Umbilical cord (tissue), 2 donors: ENCODE measurements around the gene CDON. TPM values are rescaled to one million over a fixed set of nuclear protein-coding genes. Genes with fewer than 3 reads are reported as not detected.

Experiments
- DNase-seq: peaks from one replicate; pipeline ENCODE4 v3.0.0-alpha.2; 2015; ENCODE audit warnings: low spot score
- total RNA-seq: library from RNA; depleted of rRNA; stranded (reverse); fragments of >200 nt; gene quantifications from one replicate; pipeline ENCODE4 v1.2.3, GENCODE V29; 2014; ENCODE audit warnings: low replicate concordance; ENCODE audit not compliant: insufficient read depth

The CDON gene
- total RNA-seq, 1 donor from 2014 or later = 50.3 TPM

DNA sequence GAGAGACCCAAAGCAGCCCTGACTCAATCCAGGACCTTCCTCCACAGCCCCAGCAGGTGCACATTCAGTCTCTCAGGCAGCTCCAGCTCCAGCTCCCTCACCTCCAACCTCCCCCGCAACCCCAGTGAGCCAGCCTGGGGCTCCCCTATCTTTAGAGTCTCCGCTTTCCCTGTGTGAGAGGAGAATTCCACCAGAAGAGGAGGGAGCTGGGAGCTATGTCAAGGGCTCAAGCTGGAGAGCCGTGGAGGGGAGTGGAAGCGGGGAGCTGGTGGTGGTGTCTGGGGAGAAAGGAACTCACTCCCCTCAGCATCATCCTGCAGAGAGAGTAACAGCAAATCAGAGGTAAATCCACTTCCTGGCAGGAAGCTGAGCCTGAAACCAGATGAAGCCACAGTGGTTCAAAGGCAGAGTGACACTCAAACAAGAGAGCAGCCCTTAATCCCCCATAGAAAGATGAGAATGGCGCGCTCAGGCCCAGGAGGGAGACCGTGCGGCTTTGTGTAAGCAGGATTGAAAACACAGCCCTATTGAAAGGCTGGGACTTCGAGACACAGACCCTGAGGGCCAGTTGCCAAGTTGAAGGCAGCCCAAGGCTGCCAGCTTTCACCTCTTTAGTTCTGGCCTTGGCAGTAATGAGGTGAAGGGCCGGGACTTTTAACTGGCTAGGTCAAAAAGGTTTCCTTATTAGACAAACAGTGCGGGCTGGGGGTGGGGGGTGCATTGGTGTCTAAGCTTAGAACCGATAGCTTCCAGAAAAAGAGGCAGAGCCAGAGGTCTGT, 21.4 kb upstream of the CDON start:
- DNase-seq = peak; percentile 34

- DNase-seq = peak; percentile 26
Observed at GRCh38 chr11:126082251-126083109, 19.8 kb upstream of the CDON start.

GRCh38 chr11:126081915-126082250, 19.2 kb upstream of the CDON start:
- no peak for DNase-seq

DNA sequence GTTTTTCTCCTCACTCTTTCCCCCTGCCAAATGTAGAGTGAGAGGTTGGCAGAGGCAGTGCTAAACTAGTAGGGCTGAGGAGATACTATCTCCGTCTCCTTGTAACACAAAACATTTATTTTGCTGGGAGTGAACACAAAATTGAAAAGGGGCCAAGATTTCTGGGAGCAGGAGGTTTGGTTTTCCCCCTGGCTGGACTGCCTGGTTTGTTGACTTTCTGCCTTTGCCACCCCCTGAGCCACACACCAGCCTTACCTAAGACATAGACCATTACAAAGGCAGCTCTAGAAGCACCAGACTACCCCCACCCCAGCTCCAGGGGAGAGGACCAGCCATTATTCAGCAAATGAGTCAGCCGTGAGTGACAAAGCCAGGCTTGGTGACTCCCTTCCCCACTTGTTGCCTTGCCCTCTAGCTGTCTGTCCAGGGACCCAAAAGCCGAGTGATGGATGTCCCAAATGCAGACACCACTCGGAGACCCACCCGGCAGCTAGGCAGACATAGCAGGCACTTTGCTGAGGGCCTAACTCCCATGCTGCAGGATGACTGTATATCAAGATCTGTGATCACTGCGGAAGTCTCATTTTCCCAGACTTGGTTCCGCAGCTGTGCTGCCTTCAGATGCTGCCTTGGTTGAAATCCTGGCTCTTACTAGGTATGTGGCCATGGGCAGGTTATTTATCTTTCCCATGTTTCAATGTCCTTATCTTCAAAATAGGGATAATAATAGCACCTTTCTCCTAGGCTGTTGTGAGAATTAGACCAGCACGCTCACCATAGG, 17.7 kb upstream of the CDON start:
- DNase-seq = peak; percentile 81

DNA sequence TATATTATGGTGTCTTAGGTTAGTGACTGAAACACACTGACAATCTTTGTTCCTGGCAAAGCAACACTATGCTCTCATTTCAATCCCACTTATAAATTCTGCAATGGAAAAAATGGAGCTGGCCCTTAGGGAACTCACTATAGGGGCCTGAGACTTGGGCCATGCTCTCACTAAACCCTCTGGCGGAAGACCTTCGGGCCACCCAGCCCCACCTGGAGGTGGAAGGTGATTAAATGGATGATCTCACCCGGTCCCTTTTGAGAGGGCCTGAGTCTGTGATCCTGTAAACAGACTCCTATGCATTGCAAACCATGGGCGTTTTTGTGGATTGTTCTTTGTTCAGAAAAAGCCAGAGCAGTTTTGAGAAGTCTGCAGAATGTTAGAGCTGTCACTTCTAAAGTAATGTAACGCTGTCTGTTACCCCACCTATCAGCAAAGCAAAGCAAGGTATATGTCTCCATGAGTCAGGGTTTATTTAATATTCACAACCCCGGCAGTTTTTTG, 17.0 kb upstream of the CDON start:
- no peak for DNase-seq

GRCh38 chr11:126076641-126077040, 14.0 kb upstream of the CDON start:
- no peak for DNase-seq

GRCh38 chr11:126072801-126073594, 10.3 kb upstream of the CDON start:
- no peak for DNase-seq

- no peak for DNase-seq
Observed at GRCh38 chr11:126072141-126072741, 9.6 kb upstream of the CDON start.

DNA sequence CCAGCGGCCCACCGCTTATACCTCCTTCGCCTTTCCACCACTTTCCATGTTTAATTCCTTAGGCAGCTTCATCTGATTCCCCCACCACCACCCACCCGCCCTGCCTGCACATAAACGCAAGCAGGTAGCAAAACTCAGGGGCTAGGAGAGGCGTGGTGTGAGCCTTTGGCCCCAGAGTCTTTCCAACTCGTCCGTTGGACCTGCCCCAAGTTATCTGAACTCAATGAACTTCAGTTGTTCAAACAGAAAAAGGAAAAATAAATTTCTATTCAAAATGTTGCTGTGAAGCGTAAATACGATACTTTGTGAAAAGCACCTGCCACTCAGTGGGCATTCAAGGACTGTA, 814 bp upstream of the CDON start:
- DNase-seq = no peak

DNA sequence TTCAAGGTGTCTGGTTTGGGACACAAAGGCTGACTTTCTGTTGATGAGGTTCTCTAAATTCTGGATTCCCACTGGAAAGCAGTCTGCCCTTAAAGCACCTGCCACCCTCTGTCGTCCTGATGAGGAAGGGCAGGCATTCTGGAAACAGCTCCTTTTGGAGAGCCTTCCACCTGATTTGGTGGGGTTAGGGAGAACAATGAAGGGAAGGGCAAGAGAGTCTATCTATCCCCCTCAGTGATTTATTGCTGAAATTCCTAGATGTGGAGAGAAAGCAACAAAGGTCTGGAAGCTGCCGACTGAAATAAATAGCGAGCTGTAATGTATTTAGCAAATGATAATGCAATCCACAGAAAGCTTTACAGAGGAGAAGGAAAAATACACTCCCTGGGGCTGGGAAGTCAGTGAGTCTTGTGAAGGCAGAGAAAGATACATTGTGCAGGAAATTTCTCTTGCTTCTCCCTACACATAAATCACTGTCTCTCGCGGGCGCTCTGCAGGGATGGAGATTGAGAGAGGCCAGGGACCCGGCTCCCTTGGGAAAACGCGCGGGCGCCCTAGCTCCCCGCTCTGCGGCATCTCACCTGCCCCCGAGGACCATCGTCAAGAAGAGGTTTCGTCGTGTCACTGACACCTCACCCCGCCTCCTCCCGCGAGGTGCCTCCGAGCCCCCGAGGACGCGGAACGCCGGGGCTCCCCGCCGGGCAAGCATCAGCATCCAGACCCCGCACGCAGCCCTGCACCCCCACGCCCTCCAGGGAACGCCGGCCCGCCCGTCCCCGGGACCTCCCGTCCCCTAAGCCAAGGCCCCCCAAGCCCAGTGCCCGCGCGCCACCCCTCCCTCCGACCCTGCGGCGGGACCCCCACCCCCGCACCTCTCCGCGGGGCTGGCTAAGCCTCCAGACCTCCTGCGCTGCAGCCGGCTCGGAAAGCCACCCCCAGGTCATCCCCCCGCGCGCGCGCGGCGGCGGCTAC, 673 bp downstream of the CDON start:
- peak; percentile 56 for DNase-seq

- peak; percentile 36 for DNase-seq
Observed at GRCh38 chr11:126060757-126061171, 1.9 kb downstream of the CDON start.

DNA sequence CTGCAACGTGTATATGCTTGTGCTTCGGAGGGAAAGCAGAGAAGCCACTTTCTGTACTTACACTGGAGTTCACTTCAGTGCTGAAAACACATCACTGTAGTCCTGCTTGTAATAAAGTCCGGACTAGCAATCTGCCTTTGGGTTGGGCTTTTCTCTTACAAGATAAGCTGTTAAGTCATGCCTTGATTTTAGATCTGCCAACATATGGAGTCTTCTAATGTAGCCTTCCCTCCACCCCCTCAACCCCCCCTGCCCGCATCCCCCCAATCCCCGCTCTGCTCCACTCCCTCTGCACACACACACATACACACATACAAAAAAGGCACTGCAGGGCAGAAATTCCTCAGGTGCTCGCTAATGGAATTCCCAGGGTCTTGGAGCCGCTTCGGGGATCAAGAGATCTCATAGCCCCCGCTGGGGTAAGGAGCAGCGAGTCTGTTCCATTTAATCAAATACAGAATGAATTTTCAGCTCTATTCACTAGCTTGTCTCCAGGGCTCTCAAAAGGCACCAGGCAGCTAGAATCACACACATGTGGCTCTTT, 3.4 kb downstream of the CDON start:
- peak; percentile 84 for DNase-seq

DNA sequence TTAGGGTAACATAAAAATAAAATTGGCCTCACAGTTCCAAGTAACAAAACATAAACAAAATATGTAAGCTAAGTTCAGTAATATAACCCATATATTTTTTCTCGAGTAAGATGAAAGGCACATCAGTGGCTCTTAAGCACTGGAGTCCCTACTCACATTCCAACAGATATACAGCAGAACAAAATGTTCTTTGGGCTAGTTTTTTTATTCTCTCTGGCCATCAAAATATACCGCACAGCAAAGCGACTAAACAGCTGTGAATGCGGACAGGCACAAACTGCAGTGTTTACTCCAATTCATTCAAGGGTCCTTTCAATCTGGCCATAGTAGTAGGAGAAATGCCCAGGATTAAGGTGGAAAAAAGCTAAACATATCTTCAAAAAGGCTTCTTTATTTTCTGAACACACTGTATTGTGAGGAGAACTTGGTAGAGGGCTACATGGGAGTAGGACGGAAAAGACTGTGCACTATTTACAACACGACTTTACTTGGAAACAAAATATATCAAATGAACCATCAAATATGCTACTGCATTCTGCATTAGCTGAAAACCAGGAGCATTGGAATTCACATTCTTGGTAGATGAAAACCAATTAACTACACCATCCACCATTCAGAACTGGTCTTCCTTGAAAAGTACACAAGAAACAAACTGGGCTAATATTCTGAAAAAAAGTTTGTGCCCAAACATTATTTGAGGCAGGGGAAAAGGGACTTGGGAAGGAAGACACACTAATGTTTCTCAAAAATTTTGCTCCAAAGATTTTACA, 4.4 kb downstream of the CDON start:
- peak; percentile 25 for DNase-seq

- no peak for DNase-seq
Observed at GRCh38 chr11:126054882-126055281, 7.8 kb downstream of the CDON start.

- DNase-seq = peak; percentile 84
Observed at GRCh38 chr11:126054408-126054807, 8.3 kb downstream of the CDON start.

DNA sequence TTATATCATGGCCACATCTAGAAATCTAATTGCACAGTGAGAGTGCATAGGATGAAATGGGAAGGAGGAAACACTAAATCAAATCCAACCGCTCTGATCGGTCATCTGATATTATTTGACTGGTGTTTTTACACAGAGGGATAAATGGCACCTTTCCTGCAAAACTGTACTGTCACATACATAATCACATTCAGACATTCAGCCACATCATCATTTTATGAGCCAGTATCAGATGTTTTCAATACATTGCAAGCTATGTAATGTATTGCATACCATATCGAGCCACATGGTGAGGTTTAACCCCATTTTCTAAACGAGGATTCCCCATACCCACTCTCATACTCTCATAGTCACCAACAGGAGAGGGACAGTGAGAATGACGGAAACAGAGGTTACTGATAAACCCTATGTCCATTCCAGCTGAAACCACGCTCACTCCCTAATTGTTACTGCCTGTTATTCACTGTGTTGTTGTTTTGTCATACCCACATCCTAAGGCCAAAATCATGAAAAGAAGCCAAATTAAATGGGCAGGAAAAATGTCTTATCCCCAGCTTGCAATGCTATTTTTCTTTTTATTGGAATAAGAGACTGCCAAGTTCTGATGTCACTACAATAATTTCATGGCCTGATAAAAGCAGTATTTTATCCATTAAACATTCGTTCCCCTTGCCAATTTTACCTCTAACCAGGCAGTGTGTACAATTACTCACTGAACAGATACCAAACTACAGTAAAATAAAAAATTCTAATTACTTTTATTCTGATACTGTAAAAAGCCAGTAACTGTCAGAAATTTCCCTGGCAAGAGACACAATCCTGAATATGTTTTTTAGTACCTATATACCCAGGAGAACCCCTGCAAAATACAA, 9.0 kb downstream of the CDON start:
- DNase-seq = peak; percentile 39

- no peak for DNase-seq
Observed at GRCh38 chr11:126051117-126051516, 11.5 kb downstream of the CDON start.
